ENCODE data around the gene CLEC4G. TPM values are rescaled to one million over a fixed set of nuclear protein-coding genes. Genes with fewer than 3 reads are reported as not detected.

The CLEC4G gene
- total RNA-seq, 4 donors from 2014 or later: 0.59 to 16.5 (median 1.7) TPM; not detected in 1

GRCh38 chr19:7691497-7691896 lies 40.4 kb downstream of the CLEC4G start:
- TF ChIP-seq POLR2A (IDR thresholded peaks at IDR 0.05) (no peak), EP300 (IDR thresholded peaks at IDR 0.05) (no peak), CTCF (IDR thresholded peaks at IDR 0.05) (no peak)
- H3K4me1 ChIP-seq: no peaks in the 10 kb centered on the region
- no peaks in the 10 kb centered on the region for H3K36me3 ChIP-seq
- no peaks in the 10 kb centered on the region for H3K27me3 ChIP-seq
- H3K27ac ChIP-seq: no peak overlapping the region
- DNase-seq (ENCODE audit: low spot score in 2 of 2): no peak
- H3K4me3 ChIP-seq: no peak overlapping the region
- H3K9me3 ChIP-seq: no peaks in the 10 kb centered on the region

- Histone ChIP-seq H3K4me1 (no peaks in the 10 kb centered on the region), H3K27me3 (no peaks in the 10 kb centered on the region), H3K36me3 (no peaks in the 10 kb centered on the region), H3K27ac (no peak overlapping the region), H3K9me3 (no peaks in the 10 kb centered on the region), H3K4me3 (no peak overlapping the region)
- WGBS, 2 donors: 87 to 90% methylated on average over 8 of the region's 8 CpGs
- TF ChIP-seq EP300 (IDR thresholded peaks at IDR 0.05) (no peak), POLR2A (IDR thresholded peaks at IDR 0.05) (no peak), CTCF (IDR thresholded peaks at IDR 0.05) (no peak)
- no peak for DNase-seq (ENCODE audit: low spot score in 2 of 2)
Observed at GRCh38 chr19:7690779-7691258, 41.1 kb downstream of the CLEC4G start.

- Histone ChIP-seq H3K4me1 (no peaks in the 10 kb centered on the region), H3K27me3 (no peaks in the 10 kb centered on the region), H3K4me3 (no peak overlapping the region), H3K9me3 (no peaks in the 10 kb centered on the region), H3K36me3 (peaks cover 0 to 14% (median 0%) of the 10 kb centered on the region in 3 donors), H3K27ac (no peak overlapping the region)
- 18 to 37% methylated on average over 23 of the region's 23 CpGs for WGBS, 2 donors
- DNase-seq (ENCODE audit: low spot score in 2 of 2): no peak
- TF ChIP-seq CTCF (IDR thresholded peaks at IDR 0.05) (no peak), POLR2A (IDR thresholded peaks at IDR 0.05) (no peak), EP300 (IDR thresholded peaks at IDR 0.05) (no peak)
Observed at GRCh38 chr19:7689165-7689564, 42.7 kb downstream of the CLEC4G start.

- Histone ChIP-seq H3K4me1 (peaks cover 0 to 3% (median under 1%) of the 10 kb centered on the region in 4 donors), H3K27ac (no peak overlapping the region)
- WGBS, 2 donors: 81 to 86% methylated on average over 8 to 12 of the region's 12 CpGs
Observed at GRCh38 chr19:7687177-7687576, 44.7 kb downstream of the CLEC4G start.

More at GRCh38 chr19:7687177-7687576, 44.7 kb downstream of the CLEC4G start:
- Histone ChIP-seq H3K9me3 (no peaks in the 10 kb centered on the region), H3K4me3 (no peak overlapping the region), H3K36me3 (peaks cover 0 to 34% (median 0%) of the 10 kb centered on the region in 3 donors), H3K27me3 (no peaks in the 10 kb centered on the region)
- TF ChIP-seq CTCF (IDR thresholded peaks at IDR 0.05): no peak
- TF ChIP-seq POLR2A (IDR thresholded peaks at IDR 0.05): no peak
- no peak for TF ChIP-seq EP300 (IDR thresholded peaks at IDR 0.05)
- DNase-seq (ENCODE audit: low spot score in 2 of 2): no peak

Measured in tibial nerve (tissue), 4 donors.